GM10248 (cell line): ENCODE data around the gene PALLD.

Experiments used
- CTCF ChIA-PET: fragments of 300-600 bp; sonication (Branson Sonifier 250); formaldehyde crosslinking; extraction: SDS; loops from one replicate; lab custom pipeline; 2021; ENCODE audit warnings: antibody characterized with exemption; lab: Yijun Ruan, JAX
- POLR2A ChIA-PET: fragments of 350-650 bp; sonication (Branson Sonifier 250); formaldehyde crosslinking; extraction: SDS; loops from one replicate; lab custom pipeline; 2020; ENCODE audit warnings: antibody characterized with exemption; lab: Yijun Ruan, JAX
- DNase-seq: peaks from one replicate; pipeline ENCODE4 v3.0.0; 2012; ENCODE audit errors: extremely low spot score
- TF ChIP-seq, protein P1 (sequence below): IDR thresholded peaks from 2 replicates; pipeline ENCODE4 v1.5.1; 2012; ENCODE audit warnings: mild to moderate bottlenecking, low read depth; ENCODE audit errors: extremely low read depth, missing control alignments, control extremely low read depth

Gene PALLD

DNA sequence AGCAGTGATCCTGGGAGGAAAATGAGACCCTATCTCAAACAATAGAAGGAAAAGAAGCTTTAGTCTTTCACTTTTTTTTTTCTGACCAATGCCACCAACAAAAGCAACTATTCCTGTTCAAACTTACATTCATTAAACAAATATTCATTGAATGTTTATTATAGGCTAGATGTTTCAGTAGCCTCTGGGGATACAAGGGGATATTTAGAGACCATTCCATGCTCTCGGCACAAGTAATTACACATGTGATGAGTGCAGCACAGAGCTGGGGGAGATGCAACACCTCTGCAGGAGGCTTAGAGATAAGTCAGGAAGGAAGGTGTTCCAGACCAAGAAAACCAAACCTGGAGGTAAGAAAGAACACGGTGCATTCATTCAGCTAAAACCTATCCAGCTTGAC lies 68.3 kb downstream of the PALLD start:
- DNase-seq = no peak
- TF ChIP-seq, protein P1, sequence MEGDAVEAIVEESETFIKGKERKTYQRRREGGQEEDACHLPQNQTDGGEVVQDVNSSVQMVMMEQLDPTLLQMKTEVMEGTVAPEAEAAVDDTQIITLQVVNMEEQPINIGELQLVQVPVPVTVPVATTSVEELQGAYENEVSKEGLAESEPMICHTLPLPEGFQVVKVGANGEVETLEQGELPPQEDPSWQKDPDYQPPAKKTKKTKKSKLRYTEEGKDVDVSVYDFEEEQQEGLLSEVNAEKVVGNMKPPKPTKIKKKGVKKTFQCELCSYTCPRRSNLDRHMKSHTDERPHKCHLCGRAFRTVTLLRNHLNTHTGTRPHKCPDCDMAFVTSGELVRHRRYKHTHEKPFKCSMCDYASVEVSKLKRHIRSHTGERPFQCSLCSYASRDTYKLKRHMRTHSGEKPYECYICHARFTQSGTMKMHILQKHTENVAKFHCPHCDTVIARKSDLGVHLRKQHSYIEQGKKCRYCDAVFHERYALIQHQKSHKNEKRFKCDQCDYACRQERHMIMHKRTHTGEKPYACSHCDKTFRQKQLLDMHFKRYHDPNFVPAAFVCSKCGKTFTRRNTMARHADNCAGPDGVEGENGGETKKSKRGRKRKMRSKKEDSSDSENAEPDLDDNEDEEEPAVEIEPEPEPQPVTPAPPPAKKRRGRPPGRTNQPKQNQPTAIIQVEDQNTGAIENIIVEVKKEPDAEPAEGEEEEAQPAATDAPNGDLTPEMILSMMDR = no peak
- ChIA-PET POLR2A (no interaction called here), CTCF (interaction anchor here (1.4 to 1.7 kb wide), 2 partner anchors 8 to 14 kb away, joined by 3 to 5 read pairs; no protein-coding TSS in a partner anchor)

DNA sequence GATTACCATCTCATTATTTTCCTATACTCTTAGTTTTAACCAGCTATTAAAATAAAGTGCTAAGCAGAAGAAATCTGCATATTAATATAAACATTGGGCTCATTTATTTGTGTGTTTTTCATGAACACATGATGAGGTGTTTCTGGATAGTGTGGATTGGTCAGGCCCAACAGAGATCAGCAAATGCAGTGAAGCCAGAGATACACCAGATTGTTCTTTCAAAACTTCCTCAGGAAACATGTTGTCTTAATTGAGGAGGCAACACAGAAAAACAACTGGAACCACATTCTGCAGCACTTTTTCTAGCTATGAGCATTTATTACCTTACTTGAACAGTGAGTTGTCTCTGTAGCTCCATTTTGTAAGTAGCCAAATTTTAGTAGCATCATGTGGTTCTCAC lies 69.9 kb downstream of the PALLD start:
- TF ChIP-seq, protein P1 = no peak
- ChIA-PET CTCF (interaction anchor here (1.2 to 2.1 kb wide), 4 partner anchors 9 to 14 kb away, joined by 3 to 6 read pairs (median 4); no protein-coding TSS in a partner anchor), POLR2A (no interaction called here)
- DNase-seq = no peak

DNA sequence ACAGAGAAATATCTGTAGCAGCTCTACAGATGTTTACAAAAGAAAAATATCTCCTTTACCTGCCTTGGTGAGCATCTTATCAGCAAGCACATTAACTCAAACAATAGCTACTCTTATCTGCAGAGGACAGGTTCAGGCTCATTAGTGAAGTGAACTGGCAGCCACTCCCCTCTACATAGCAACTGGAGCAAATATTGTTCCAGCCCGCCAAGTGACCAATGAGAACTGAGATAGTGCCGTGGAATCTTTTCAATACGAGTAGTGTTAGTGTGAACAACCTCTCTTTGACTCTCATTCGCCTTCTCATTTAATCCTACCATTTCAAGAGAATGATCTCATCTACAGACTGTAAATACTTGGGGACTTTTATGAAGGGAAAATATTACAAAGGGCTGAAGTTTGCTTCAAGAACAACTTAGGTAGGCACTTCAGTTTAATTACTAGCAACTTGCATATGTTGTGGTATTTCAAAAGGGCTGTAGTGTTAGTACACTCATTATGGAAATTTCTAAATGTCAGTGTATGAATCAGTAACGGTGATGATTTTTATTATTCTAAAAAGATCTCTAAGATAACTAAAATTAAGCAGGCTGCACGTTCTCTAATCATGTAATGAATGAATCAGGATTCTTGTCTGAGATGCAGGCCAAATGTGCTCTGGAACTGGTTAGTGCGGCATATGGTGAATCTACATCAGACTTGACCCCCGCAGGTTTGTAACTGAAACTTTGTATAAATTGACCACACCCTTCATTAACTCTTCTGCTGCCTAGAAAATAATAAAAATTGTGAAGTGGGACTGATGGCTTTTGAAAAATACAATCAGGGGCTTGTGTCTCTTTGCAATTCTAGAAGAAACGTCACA lies 72.4 kb downstream of the PALLD start:
- TF ChIP-seq, protein P1 = no peak
- ChIA-PET CTCF (no interaction called here), POLR2A (no interaction called here)
- DNase-seq = no peak

DNA sequence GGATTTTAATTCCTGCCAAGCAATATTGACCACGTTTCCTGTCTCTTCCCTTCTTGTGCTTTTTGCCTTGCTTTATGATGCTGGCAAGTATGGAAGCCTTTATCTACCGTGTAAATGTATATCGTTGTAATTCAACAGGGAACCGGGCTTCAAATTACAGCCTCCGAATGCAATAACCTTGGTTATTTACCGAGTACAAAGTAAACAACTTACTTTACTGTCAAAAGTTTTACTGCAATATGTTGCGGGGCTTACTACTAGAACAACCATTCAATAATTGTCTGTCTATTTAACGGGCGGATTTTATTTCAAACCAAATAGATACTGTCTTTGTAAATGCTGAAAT lies 73.1 kb downstream of the PALLD start:
- CTCF ChIA-PET = no interaction called here

GRCh38 chr4:168570466-168570865 lies 73.6 kb downstream of the PALLD start:
- DNase-seq = no peak
- CTCF ChIA-PET = interaction anchor here (0.8 kb wide), 1 partner anchor 55 kb away, joined by 3 read pairs; no protein-coding TSS in a partner anchor
- POLR2A ChIA-PET = no interaction called here
- TF ChIP-seq, protein P1 = no peak

More for the DNA sequence above, 73.1 kb downstream of the PALLD start:
- POLR2A ChIA-PET = no interaction called here
- no peak for DNase-seq
- TF ChIP-seq, protein P1 = no peak

- no peak for DNase-seq
- ChIA-PET POLR2A (no interaction called here), CTCF (no interaction called here)
- TF ChIP-seq, protein P1 = no peak
These were observed 75.2 kb downstream of the PALLD start for GRCh38 chr4:168572002-168572401.
